ENCODE measurements around the gene ALX4. TPM values are rescaled to one million over a fixed set of nuclear protein-coding genes. Genes with fewer than 3 reads are reported as not detected.

Gene ALX4
- total RNA-seq, 4 donors from 2014 or later = 0.10 to 0.11 TPM; not detected in 2

DNA sequence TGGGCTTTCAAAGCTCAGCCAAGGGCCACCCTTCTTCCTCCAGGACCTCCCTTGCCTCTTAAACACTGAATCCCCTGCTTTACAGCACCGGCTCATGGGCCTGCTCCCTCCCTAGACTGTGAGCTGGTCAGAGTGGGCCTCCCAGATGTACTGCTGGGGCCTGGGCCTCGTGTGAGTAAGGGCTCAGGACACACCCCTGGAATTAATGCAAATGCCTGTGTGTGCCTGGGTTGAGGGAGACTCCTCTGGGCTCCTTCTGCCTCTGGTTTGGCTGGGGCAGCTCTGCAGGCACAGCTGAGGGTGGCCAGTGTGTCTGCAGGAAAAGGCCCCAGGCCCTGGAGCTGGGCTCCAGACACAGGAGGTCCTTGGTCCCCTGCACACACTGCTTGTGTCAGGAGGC lies 24.2 kb downstream of the ALX4 start:
- Histone ChIP-seq H3K9me3 (no peaks in the 10 kb centered on the region), H3K27me3 (no peaks in the 10 kb centered on the region), H3K27ac (no peak overlapping the region), H3K4me3 (replicated peaks in 1 of 3) (no peak overlapping the region), H3K36me3 (no peaks in the 10 kb centered on the region), H3K4me1 (no peaks in the 10 kb centered on the region)
- 59 to 63% methylated on average over 2 of the region's 2 CpGs for WGBS, 2 donors
- no peak for TF ChIP-seq POLR2A (IDR thresholded peaks at IDR 0.05)
- TF ChIP-seq, protein P1, sequence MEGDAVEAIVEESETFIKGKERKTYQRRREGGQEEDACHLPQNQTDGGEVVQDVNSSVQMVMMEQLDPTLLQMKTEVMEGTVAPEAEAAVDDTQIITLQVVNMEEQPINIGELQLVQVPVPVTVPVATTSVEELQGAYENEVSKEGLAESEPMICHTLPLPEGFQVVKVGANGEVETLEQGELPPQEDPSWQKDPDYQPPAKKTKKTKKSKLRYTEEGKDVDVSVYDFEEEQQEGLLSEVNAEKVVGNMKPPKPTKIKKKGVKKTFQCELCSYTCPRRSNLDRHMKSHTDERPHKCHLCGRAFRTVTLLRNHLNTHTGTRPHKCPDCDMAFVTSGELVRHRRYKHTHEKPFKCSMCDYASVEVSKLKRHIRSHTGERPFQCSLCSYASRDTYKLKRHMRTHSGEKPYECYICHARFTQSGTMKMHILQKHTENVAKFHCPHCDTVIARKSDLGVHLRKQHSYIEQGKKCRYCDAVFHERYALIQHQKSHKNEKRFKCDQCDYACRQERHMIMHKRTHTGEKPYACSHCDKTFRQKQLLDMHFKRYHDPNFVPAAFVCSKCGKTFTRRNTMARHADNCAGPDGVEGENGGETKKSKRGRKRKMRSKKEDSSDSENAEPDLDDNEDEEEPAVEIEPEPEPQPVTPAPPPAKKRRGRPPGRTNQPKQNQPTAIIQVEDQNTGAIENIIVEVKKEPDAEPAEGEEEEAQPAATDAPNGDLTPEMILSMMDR (IDR thresholded peaks at IDR 0.05) = no peak
- intact Hi-C loops (cut with DNase I) = loop anchor here (2.0 kb wide), 1 partner anchor 255 kb away; no protein-coding TSS in a partner anchor
- no peak for DNase-seq

DNA sequence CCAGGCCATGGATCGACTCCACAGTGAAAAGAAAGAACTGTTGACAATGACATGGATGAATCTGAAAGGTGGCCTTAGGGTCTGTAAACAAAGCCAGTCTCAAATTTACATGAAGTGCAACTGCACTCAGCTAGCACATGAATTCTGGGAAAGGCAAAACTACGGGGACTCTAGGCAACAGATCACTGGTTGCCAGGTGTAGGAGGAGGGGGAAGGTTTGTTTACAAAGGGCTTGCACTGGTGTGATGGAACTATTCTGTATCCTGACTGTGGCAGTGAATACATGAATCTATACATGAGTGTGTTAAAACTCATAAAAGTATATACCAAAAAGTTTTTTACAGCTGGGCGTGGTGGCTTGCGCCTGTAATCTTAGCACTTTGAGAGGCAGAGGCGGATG lies 27.3 kb downstream of the ALX4 start:
- no peaks in the 10 kb centered on the region for H3K9me3 ChIP-seq
- H3K4me1 ChIP-seq = no peaks in the 10 kb centered on the region
- no peak for TF ChIP-seq POLR2A (IDR thresholded peaks at IDR 0.05)
- TF ChIP-seq, protein P1 (IDR thresholded peaks at IDR 0.05) = no peak
- no peak overlapping the region for H3K4me3 ChIP-seq (replicated peaks in 1 of 3)
- no peaks in the 10 kb centered on the region for H3K36me3 ChIP-seq
- no peak overlapping the region for H3K27ac ChIP-seq
- no peaks in the 10 kb centered on the region for H3K27me3 ChIP-seq
- no peak for DNase-seq
- WGBS, 2 donors = 89 to 95% methylated on average over 5 of the region's 5 CpGs
- intact Hi-C loops (cut with DNase I) = no loop called here

GRCh38 chr11:44281151-44281550 lies 28.8 kb downstream of the ALX4 start:
- intact Hi-C loops (cut with DNase I) = no loop called here
- TF ChIP-seq POLR2A (IDR thresholded peaks at IDR 0.05) = no peak
- TF ChIP-seq, protein P1 (IDR thresholded peaks at IDR 0.05) = no peak
- H3K9me3 ChIP-seq = no peaks in the 10 kb centered on the region
- no peaks in the 10 kb centered on the region for H3K27me3 ChIP-seq
- no peak for DNase-seq
- no peak overlapping the region for H3K4me3 ChIP-seq (replicated peaks in 1 of 3)
- WGBS, 2 donors = 94% methylated on average over 9 of the region's 9 CpGs
- no peak overlapping the region for H3K27ac ChIP-seq
- H3K36me3 ChIP-seq = no peaks in the 10 kb centered on the region
- H3K4me1 ChIP-seq = no peaks in the 10 kb centered on the region

DNA sequence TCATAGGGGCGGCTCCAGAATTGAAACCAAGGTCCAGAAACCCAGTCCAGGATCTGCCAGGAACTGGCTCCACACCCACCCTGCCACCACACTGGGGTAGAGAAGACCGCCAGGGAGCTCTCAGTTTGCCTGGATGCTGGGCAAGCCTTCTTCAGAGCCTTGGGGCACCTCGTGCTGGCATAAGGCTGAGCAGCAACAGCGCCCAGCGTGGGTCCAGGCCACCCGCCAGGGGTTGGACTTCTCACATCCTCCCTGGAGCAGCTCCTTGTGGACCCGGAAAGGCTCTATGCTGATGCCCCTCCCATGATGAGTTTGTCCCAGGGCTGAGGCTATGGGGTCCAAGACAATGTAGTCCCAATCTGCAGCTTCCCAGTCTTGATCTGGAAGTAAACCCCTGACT lies 29.7 kb downstream of the ALX4 start:
- WGBS, 2 donors = 84 to 100% methylated on average over 2 to 6 of the region's 7 CpGs
- no peak for DNase-seq
- H3K27me3 ChIP-seq = no peaks in the 10 kb centered on the region
- TF ChIP-seq, protein P1 (IDR thresholded peaks at IDR 0.05) = no peak
- no peak for TF ChIP-seq POLR2A (IDR thresholded peaks at IDR 0.05)
- intact Hi-C loops (cut with DNase I) = no loop called here
- H3K27ac ChIP-seq = no peak overlapping the region
- no peaks in the 10 kb centered on the region for H3K4me1 ChIP-seq
- no peaks in the 10 kb centered on the region for H3K9me3 ChIP-seq
- no peaks in the 10 kb centered on the region for H3K36me3 ChIP-seq
- H3K4me3 ChIP-seq (replicated peaks in 1 of 3) = no peak overlapping the region

- TF ChIP-seq POLR2A (IDR thresholded peaks at IDR 0.05) = no peak
- TF ChIP-seq, protein P1 (IDR thresholded peaks at IDR 0.05) = no peak
- Histone ChIP-seq H3K9me3 (no peaks in the 10 kb centered on the region), H3K36me3 (no peaks in the 10 kb centered on the region), H3K4me3 (replicated peaks in 1 of 3) (no peak overlapping the region), H3K27ac (no peak overlapping the region), H3K27me3 (no peaks in the 10 kb centered on the region), H3K4me1 (no peaks in the 10 kb centered on the region)
- intact Hi-C loops (cut with DNase I) = no loop called here
- DNase-seq = no peak
- WGBS, 2 donors = 83 to 87% methylated on average over 5 to 6 of the region's 6 CpGs
These were observed 30.5 kb downstream of the ALX4 start for GRCh38 chr11:44279483-44279882.
